GM10248 (cell line): Measurements from ENCODE around the gene CCL13.

Experiments
- CTCF ChIA-PET: fragments of 300-600 bp; sonication (Branson Sonifier 250); formaldehyde crosslinking; extraction: SDS; loops from one replicate; lab custom pipeline; 2021; ENCODE audit warnings: antibody characterized with exemption; lab: Yijun Ruan, JAX
- POLR2A ChIA-PET: fragments of 350-650 bp; sonication (Branson Sonifier 250); formaldehyde crosslinking; extraction: SDS; loops from one replicate; lab custom pipeline; 2020; ENCODE audit warnings: antibody characterized with exemption; lab: Yijun Ruan, JAX
- DNase-seq: peaks from one replicate; pipeline ENCODE4 v3.0.0; 2012; ENCODE audit errors: extremely low spot score
- TF ChIP-seq, protein P1 (sequence below): IDR thresholded peaks from 2 replicates; pipeline ENCODE4 v1.5.1; 2012; ENCODE audit warnings: mild to moderate bottlenecking, low read depth; ENCODE audit errors: extremely low read depth, missing control alignments, control extremely low read depth

The CCL13 gene

DNA sequence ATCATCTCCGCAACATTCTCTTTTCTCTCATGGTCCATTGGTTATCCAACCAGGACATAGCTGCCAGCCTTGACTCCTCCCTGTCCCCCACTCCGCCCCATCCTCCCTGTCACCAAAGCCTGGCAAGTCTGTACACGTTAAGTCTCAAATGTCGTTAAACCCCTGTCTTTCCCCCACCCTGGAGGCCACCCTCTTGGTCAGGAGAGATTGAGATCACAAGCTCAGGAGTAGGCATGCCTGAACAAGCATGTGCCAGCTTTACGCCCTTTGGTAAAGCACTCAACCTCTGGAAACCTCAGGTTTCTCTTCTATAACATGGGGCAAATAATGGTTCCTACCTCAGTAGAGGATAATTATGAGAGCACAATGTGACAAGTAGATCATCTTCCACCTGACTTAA lies 44.9 kb downstream of the CCL13 start:
- ChIA-PET POLR2A (no interaction called here), CTCF (interaction anchor here (1.2 to 2.4 kb wide), 4 partner anchors 13 to 40 kb away, joined by 4 to 7 read pairs (median 6); no protein-coding TSS in a partner anchor)
- TF ChIP-seq, protein P1, sequence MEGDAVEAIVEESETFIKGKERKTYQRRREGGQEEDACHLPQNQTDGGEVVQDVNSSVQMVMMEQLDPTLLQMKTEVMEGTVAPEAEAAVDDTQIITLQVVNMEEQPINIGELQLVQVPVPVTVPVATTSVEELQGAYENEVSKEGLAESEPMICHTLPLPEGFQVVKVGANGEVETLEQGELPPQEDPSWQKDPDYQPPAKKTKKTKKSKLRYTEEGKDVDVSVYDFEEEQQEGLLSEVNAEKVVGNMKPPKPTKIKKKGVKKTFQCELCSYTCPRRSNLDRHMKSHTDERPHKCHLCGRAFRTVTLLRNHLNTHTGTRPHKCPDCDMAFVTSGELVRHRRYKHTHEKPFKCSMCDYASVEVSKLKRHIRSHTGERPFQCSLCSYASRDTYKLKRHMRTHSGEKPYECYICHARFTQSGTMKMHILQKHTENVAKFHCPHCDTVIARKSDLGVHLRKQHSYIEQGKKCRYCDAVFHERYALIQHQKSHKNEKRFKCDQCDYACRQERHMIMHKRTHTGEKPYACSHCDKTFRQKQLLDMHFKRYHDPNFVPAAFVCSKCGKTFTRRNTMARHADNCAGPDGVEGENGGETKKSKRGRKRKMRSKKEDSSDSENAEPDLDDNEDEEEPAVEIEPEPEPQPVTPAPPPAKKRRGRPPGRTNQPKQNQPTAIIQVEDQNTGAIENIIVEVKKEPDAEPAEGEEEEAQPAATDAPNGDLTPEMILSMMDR, result no peak
- no peak for DNase-seq

DNA sequence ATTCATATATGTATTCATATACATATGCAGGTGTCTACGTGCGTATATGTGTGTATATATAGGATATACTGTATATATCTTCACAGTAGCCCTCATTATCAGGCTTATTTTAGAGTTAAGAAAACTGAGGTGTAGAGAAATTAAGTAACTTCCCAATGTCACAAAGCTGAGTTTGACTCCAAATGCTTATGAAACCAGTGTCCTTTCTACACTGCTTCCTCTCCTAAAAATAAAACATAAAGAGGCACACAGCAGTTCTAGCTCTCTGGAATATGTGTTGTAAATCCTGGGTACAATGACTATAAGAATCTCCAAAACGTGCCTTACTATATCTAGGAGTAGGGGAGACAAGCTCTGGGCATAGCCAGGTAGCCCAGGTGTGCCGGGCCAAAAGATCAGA lies 46.7 kb downstream of the CCL13 start:
- CTCF ChIA-PET, result interaction anchor here (2.4 kb wide), 1 partner anchor 42 kb away, joined by 7 read pairs; no protein-coding TSS in a partner anchor
- POLR2A ChIA-PET, result no interaction called here
- TF ChIP-seq, protein P1, result no peak
- no peak for DNase-seq

DNA sequence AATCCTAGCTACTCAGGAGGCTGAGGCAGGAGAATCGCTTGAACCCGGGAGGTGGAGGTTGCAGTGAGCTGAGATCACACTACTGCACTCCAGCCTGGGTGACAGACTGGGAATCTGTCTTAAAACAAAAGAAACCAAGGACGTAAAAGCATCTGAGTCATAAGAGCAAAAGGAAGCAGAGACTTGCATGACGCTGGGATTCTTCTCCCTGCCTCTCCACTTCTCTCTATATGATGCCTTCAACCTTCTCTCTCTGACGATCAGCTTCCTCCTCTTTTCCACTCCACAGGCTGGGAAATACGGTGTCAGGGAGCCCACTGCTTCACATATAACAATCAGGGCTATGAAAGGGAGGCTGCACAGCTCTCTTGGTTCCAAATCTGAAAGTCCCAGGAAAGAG lies 49.9 kb downstream of the CCL13 start:
- DNase-seq, result no peak
- TF ChIP-seq, protein P1, result no peak
- CTCF ChIA-PET, result interaction anchor here (0.7 kb wide), 1 partner anchor 45 kb away, joined by 3 read pairs; no protein-coding TSS in a partner anchor
- POLR2A ChIA-PET, result no interaction called here
